Sigmoid colon (tissue), 7 donors: ENCODE data around the gene TMPRSS5. TPM values are rescaled to one million over a fixed set of nuclear protein-coding genes. Genes with fewer than 3 reads are reported as not detected.
"Not testable (repeated sequence)": the region's sequence is repeated elsewhere in the genome, so short reads cannot be mapped to it uniquely, and the experiment has no call there.

ENCODE experiments used
- DNase-seq: peaks from one replicate; pipeline ENCODE4 v3.0.0-alpha.2; 2019
- H3K27ac ChIP-seq, 4 donors: fragments of 200-600 bp; sonication (generic); one replicate each; pipeline ENCODE4 v1.5.1; 2016 to 2019; ENCODE audit warnings: mild to moderate bottlenecking in 1 of 4
- H3K27me3 ChIP-seq, 3 donors: fragments of 200-600 bp; sonication (generic); one replicate each; pipeline ENCODE4 v1.5.1; 2019; ENCODE audit warnings: mild to moderate bottlenecking in 1 of 3
- H3K36me3 ChIP-seq, 4 donors: fragments of 200-600 bp; sonication (generic); one replicate each; pipeline ENCODE4 v1.5.1; 2016 to 2019
- H3K4me1 ChIP-seq, 4 donors: fragments of 200-600 bp; sonication (generic); one replicate each; pipeline ENCODE4 v1.5.1; 2017 to 2019
- H3K4me3 ChIP-seq, 4 donors: fragments of 200-600 bp; sonication (generic); one replicate each; pipeline ENCODE4 v1.5.1; 2017 to 2019; ENCODE audit warnings: mild to moderate bottlenecking in 2 of 4, moderate library complexity in 1 of 4
- H3K9me3 ChIP-seq, 4 donors: fragments of 200-600 bp in 3 of 4; sonication (generic) in 3 of 4; one replicate each; pipeline versions ENCODE4 v1.5.1 to v1.6.1; 2013 to 2019
- EP300 ChIP-seq, 4 donors: sonication (generic); formaldehyde crosslinking; IDR thresholded peaks; one replicate each; pipeline ENCODE4 v1.6.1; 2017; ENCODE audit warnings: antibody characterized with exemption in 4 of 4
- POLR2A ChIP-seq, 2 donors: fragments of 450-650 bp; IDR thresholded peaks; one replicate each; pipeline ENCODE4 v1.6.1; 2016; ENCODE audit warnings: antibody characterized with exemption in 2 of 2, mild to moderate bottlenecking in 2 of 2, moderate library complexity in 2 of 2
- POLR2AphosphoS5 ChIP-seq, 4 donors: sonication (generic); formaldehyde crosslinking; IDR thresholded peaks; one replicate each; pipeline ENCODE4 v1.6.1; 2017; ENCODE audit warnings: antibody characterized with exemption in 4 of 4
- WGBS, 2 donors: extraction: QIAGEN DNeasy Blood & Tissue Kit; methylation state at CpG; one replicate each; pipeline ENCODE4 v1.1.7; 2013; 5-methylcytosine and 5-hydroxymethylcytosine counted together
- intact Hi-C: fragments of 100-400 bp; cut with DNase I; formaldehyde crosslinking; loops from one replicate; pipeline ENCODE4 v1.15.1; 2023
- polyA plus RNA-seq, 3 donors: library from polyadenylated mRNA; stranded (reverse); fragments of 200-250 nt; gene quantifications; one replicate each; pipeline ENCODE4 v1.2.3, GENCODE V29; 2013
- total RNA-seq, 4 donors: library from RNA; depleted of rRNA; stranded (reverse); fragments of >200 nt; gene quantifications; one replicate each; pipeline ENCODE4 v1.1.0, GENCODE V29; 2016
- TF ChIP-seq, protein P1 (sequence below), 4 experiments: fragments of 450-650 bp in 3 of 4; fragments of 200-600 bp in 1 of 4; IDR thresholded peaks; one replicate each; pipeline ENCODE4 v1.5.1; 2016 to 2019; ENCODE audit warnings: antibody characterized with exemption in 4 of 4, mild to moderate bottlenecking in 3 of 4, moderate library complexity in 2 of 4
- donor health status: healthy with polysubstance abuse.
- donor health status: Bipolar disorder and iron deficiency.
- donor health status: healthy.

TMPRSS5 gene
- total and polyA plus RNA-seq, 7 donors: 0.28 to 1.4 (median 0.54) TPM; not detected in 2

DNA sequence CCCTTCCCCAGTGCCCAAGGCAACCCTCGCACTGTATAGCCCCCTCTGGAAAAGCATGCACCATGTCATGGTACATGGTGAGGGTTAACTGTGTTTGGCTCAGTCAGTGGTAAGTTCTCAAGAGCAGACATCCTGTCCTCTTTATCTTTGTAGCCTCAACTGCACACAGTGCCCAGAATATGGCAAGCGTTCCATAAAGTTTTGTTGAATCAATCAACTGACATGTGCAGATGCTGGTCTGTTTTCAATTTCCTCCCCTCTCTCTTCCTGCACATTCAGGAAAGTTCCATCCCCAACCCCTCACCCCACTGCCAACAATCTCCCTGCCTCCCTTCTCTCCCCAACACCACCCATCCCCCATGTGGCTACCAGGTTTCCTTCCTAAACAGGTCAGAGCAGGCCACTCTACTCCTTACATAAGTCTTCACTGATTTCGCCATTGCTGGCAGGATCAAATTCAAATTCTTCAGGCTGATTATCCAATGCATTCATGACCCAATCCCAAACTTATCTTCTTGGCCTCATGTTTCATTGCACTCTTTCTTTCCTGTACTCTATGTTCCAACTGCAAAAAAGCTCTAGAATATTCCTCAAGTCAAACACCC, 15.5 kb upstream of the TMPRSS5 start:
- no peak overlapping the region for H3K27ac ChIP-seq
- H3K9me3 ChIP-seq: no peaks in the 10 kb centered on the region
- H3K27me3 ChIP-seq: no peaks in the 10 kb centered on the region

DNA sequence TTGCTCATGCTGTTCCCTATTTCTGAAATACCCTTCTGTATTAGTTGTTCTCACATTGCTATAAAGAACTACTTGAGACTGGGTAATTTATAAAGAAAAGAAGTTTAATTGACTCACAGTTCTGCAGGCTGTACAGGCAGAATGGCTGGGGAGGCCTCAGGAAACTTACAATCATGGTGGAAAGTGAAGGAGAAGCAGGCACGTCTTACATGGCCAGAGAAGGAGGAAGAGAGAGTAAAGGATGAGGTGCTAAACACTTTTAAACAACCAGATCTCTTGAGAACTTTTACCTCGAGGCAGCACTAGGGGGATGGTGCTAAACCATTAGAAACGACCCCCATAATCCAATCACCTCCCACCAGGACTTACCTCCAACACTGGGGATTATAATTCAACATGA, 14.4 kb upstream of the TMPRSS5 start:
- H3K4me1 ChIP-seq, H3K27ac ChIP-seq, H3K4me3 ChIP-seq, H3K9me3 ChIP-seq, H3K36me3 ChIP-seq, DNase-seq, intact Hi-C loops, H3K27me3 ChIP-seq: not testable (repeated sequence)
- WGBS, 2 donors: 62 to 82% methylated on average over 3 of the region's 3 CpGs

More for the DNA sequence above, 15.5 kb upstream of the TMPRSS5 start:
- H3K4me1 ChIP-seq: peaks cover 0 to 8% (median 0%) of the 10 kb centered on the region in 4 donors
- no peaks in the 10 kb centered on the region for H3K36me3 ChIP-seq
- TF ChIP-seq EP300 (IDR thresholded peaks at IDR 0.05) (no peak), POLR2A (IDR thresholded peaks at IDR 0.05) (no peak), POLR2AphosphoS5 (IDR thresholded peaks at IDR 0.05) (no peak)
- TF ChIP-seq, protein P1, sequence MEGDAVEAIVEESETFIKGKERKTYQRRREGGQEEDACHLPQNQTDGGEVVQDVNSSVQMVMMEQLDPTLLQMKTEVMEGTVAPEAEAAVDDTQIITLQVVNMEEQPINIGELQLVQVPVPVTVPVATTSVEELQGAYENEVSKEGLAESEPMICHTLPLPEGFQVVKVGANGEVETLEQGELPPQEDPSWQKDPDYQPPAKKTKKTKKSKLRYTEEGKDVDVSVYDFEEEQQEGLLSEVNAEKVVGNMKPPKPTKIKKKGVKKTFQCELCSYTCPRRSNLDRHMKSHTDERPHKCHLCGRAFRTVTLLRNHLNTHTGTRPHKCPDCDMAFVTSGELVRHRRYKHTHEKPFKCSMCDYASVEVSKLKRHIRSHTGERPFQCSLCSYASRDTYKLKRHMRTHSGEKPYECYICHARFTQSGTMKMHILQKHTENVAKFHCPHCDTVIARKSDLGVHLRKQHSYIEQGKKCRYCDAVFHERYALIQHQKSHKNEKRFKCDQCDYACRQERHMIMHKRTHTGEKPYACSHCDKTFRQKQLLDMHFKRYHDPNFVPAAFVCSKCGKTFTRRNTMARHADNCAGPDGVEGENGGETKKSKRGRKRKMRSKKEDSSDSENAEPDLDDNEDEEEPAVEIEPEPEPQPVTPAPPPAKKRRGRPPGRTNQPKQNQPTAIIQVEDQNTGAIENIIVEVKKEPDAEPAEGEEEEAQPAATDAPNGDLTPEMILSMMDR (IDR thresholded peaks at IDR 0.05): no peak
- intact Hi-C loops: no loop called here
- 93 to 94% methylated on average over 3 of the region's 3 CpGs for WGBS, 2 donors
- DNase-seq: no peak
- H3K4me3 ChIP-seq: no peak overlapping the region

DNA sequence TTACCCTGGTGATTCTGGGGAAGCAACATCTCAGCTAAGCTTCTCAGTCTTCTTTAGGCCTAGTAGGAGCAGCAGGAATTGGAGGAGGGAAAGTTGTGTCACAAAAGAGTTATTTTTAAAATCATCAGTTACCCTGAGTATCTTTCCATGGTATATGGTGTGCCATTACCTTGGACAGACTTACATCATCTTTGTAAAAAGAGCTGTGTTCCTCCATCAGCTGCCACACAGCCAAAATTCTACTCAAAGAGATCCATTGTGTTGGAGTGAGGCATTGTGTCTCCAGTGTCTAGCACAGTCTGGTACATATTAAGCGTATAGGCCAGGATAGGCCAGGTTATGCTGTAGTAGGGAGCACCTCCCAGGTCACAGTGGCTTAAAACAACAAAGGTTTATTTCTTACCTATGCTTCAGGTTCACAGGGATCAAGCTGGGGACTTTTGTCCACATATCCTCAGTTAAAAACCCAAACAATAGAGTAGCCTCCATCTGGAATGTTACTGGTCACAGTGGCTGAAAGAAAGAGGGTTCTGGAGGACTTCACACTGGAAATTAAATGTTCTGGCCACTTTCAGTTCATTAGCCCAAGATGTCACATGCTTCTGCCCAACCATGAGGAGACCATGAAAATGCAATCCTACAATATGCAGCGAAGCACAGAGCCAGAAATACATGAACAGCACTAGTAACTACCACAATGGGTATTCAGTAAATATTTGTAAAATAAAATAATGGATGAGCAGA, 9.9 kb upstream of the TMPRSS5 start:
- no peak overlapping the region for H3K27ac ChIP-seq
- WGBS, 2 donors: 92 to 95% methylated on average over 2 of the region's 2 CpGs
- H3K4me3 ChIP-seq: no peak overlapping the region
- TF ChIP-seq, protein P1 (IDR thresholded peaks at IDR 0.05): no peak
- TF ChIP-seq POLR2A (IDR thresholded peaks at IDR 0.05): no peak
- TF ChIP-seq POLR2AphosphoS5 (IDR thresholded peaks at IDR 0.05): no peak
- no peak for TF ChIP-seq EP300 (IDR thresholded peaks at IDR 0.05)
- no peaks in the 10 kb centered on the region for H3K9me3 ChIP-seq
- H3K27me3 ChIP-seq: no peaks in the 10 kb centered on the region
- no peak for DNase-seq
- no peaks in the 10 kb centered on the region for H3K4me1 ChIP-seq
- intact Hi-C loops: no loop called here
- no peaks in the 10 kb centered on the region for H3K36me3 ChIP-seq

DNA sequence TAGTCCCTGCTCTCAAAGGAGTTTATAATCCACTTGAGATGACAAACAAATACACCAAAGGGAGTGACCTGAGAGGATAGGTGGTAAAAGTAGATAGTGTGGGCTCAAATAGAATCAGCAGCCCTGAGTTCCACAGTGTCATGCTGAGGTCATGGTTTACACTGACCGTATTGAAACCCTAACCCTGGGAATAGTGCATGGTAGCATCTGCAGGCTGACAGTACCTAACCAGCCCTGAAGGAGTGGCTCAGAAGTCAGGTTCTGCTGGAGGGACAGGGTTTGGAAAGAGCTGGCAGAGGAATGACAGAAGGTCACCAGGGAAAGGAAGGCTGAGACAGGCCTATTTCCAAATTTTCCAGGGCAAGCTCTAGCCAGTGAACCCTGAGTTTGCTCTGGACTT, 9.2 kb upstream of the TMPRSS5 start:
- no peak overlapping the region for H3K4me3 ChIP-seq

DNA sequence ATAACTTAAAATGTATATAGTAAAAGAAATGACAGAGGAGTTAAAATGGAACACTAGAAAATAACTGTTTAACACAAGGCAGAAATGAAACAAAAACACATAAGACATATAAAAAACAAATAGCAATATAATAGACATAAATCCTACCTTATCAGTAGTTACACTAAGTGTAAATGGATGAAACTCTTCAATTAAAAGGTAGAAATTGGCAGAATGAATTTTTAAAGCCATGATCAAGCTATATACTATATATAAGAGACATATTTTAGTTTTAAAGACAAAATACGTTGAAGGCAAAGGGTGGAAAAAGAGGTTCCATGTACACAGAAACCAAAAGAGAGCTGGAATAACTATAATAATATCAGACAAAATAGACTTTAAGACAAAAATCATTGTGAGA, 4.9 kb upstream of the TMPRSS5 start:
- H3K27ac ChIP-seq: no peak overlapping the region
- no peak for DNase-seq
- intact Hi-C loops: no loop called here
- no peaks in the 10 kb centered on the region for H3K4me1 ChIP-seq
- H3K36me3 ChIP-seq: no peaks in the 10 kb centered on the region
- H3K4me3 ChIP-seq: no peak overlapping the region
- no peaks in the 10 kb centered on the region for H3K27me3 ChIP-seq
- H3K9me3 ChIP-seq: peaks cover 0 to 4% (median 0%) of the 10 kb centered on the region in 4 donors
- TF ChIP-seq POLR2AphosphoS5 (IDR thresholded peaks at IDR 0.05) (no peak), POLR2A (IDR thresholded peaks at IDR 0.05) (no peak), EP300 (IDR thresholded peaks at IDR 0.05) (no peak)
- TF ChIP-seq, protein P1 (IDR thresholded peaks at IDR 0.05): no peak
- 91 to 96% methylated on average over 1 of the region's 1 CpG for WGBS, 2 donors

More for the DNA sequence above, 9.2 kb upstream of the TMPRSS5 start:
- H3K36me3 ChIP-seq: no peaks in the 10 kb centered on the region
- no peak for DNase-seq
- intact Hi-C loops: no loop called here
- TF ChIP-seq EP300 (IDR thresholded peaks at IDR 0.05) (no peak), POLR2A (IDR thresholded peaks at IDR 0.05) (no peak), POLR2AphosphoS5 (IDR thresholded peaks at IDR 0.05) (no peak)
- TF ChIP-seq, protein P1 (IDR thresholded peaks at IDR 0.05): no peak
- no peaks in the 10 kb centered on the region for H3K27me3 ChIP-seq
- H3K9me3 ChIP-seq: no peaks in the 10 kb centered on the region
- WGBS, 2 donors: 84 to 86% methylated on average over 1 of the region's 1 CpG
- H3K27ac ChIP-seq: no peak overlapping the region
- H3K4me1 ChIP-seq: no peaks in the 10 kb centered on the region

DNA sequence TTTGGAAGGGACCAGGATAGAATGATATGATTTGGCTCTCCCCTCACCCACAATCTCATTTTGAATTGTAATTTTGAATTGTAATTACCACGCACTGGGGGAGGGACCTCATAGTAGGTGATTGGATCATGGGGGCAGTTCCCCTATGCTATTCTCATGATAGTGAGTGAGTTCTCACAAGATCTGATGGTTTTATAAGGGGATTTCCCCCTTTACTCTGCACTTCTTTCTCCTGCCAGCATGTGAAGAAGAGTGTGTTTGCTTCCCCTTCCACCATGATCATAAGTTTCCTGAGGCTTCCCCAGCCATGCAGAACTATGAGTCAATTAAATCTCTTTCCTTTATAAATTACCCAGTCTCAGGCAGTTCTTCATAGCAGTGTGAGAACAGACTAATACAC, 2.6 kb downstream of the TMPRSS5 start:
- H3K9me3 ChIP-seq, H3K4me1 ChIP-seq, DNase-seq, H3K4me3 ChIP-seq, H3K36me3 ChIP-seq, H3K27ac ChIP-seq, intact Hi-C loops, H3K27me3 ChIP-seq: not testable (repeated sequence)
- WGBS, 2 donors: 92 to 98% methylated on average over 1 of the region's 1 CpG
